ENCODE data around the gene RRP36. TPM values are rescaled to one million over a fixed set of nuclear protein-coding genes. Genes with fewer than 3 reads are reported as not detected.

Gene RRP36
- polyA plus RNA-seq, 1 of the 3 experiments (the other 2 are of a cell fraction) = 60.5 TPM

DNA sequence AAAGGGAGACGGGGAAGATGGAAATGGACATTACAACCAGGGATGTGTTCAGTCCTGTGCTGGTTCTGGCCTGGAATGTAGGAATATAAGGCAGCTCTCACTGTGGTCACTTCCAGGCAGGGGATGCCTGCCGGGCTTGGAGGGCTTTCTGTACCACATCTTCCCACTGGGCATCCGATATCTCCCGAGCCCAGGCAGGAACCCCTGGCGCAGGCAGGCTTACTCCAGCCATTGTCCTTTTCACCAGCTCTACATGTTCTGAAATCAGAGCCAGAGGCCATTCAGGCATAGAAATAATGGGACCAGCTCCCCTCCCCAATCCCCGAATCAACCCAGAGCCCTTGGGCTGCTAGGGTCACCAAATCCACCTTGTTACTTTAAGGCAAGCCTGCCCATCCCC lies 9.1 kb upstream of the RRP36 start:
- Histone ChIP-seq H3K4me2 (peak overlapping the region; percentile 92), H3K4me1 (ENCODE audit: control insufficient read depth in 1 of 2, insufficient read depth in 2 of 2, low read depth in 1 of 2, low read length in 1 of 2) (peaks cover 3 to 34% of the 10 kb centered on the region in 2 experiments; a peak in 3 of 4 replicates), H3K9me2 (no peaks in the 10 kb centered on the region), H3K79me2 (ENCODE audit: insufficient read depth) (peaks cover 61% of the 10 kb centered on the region), H3K4me3 (ENCODE audit: low read depth in 2 of 2, low read length in 1 of 2) (peak overlapping the region; percentile 47 to 85), H3K27ac (ENCODE audit: low read depth in 2 of 2, low read length in 1 of 2) (peak overlapping the region in 1 of 2 experiments; percentile 2; a peak in 1 of 4 replicates), H2AFZ (ENCODE audit: low read depth) (no peak overlapping the region), H3K27me3 (ENCODE audit: insufficient read depth) (no peaks in the 10 kb centered on the region), H3K36me3 (replicated peaks in 1 of 2; ENCODE audit: control insufficient read depth in 1 of 2, insufficient read depth in 2 of 2, low read length in 1 of 2) (peaks cover 24 to 50% of the 10 kb centered on the region in 2 experiments), H3F3A (replicated peaks; ENCODE audit: insufficient read depth) (peaks cover 13% of the 10 kb centered on the region), H3K9me3 (no peaks in the 10 kb centered on the region), H4K20me1 (ENCODE audit: insufficient read depth) (peaks cover 12% of the 10 kb centered on the region; the same call in 1 of the 2 replicates), H3K9ac (peak overlapping the region; percentile 80)
- POLR2A ChIA-PET = interaction anchor here (0.5 to 1.2 kb wide), 4 partner anchors 12 to 67 kb away, joined by 3 read pairs; partner anchors contain the start of gene PPP2R5D
- 75% methylated on average over 2 of the region's 6 CpGs for WGBS (ENCODE audit: low lambda C conversion rate)
- TF ChIP-seq RCOR1 (IDR thresholded peaks at IDR 0.05; ENCODE audit: low read length) (no peak), TAF1 (IDR thresholded peaks at IDR 0.05; ENCODE audit: borderline replicate concordance, low read depth, low read length) (no peak), FOXM1 (IDR thresholded peaks at IDR 0.05; ENCODE audit: low read depth) (no peak), TCF12 (IDR thresholded peaks at IDR 0.05) (no peak), SIN3A (IDR thresholded peaks at IDR 0.05; ENCODE audit: borderline replicate concordance, low read depth, low read length) (no peak), POLR2AphosphoS5 (IDR thresholded peaks at IDR 0.05; ENCODE audit: low read depth, low read length) (no peak), EP300 (IDR thresholded peaks at IDR 0.05; ENCODE audit: borderline replicate concordance in 1 of 2, low read depth in 1 of 2, low read length in 1 of 2) (no peak), EZH2phosphoT487 (IDR thresholded peaks at IDR 0.05; ENCODE audit: borderline replicate concordance, low read depth) (no peak), JUND (IDR thresholded peaks at IDR 0.05) (no peak)
- TF ChIP-seq, protein P1, sequence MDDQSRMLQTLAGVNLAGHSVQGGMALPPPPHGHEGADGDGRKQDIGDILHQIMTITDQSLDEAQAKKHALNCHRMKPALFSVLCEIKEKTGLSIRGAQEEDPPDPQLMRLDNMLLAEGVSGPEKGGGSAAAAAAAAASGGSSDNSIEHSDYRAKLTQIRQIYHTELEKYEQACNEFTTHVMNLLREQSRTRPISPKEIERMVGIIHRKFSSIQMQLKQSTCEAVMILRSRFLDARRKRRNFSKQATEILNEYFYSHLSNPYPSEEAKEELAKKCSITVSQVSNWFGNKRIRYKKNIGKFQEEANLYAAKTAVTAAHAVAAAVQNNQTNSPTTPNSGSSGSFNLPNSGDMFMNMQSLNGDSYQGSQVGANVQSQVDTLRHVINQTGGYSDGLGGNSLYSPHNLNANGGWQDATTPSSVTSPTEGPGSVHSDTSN (IDR thresholded peaks at IDR 0.05) = no peak
- TF ChIP-seq, protein P2, sequence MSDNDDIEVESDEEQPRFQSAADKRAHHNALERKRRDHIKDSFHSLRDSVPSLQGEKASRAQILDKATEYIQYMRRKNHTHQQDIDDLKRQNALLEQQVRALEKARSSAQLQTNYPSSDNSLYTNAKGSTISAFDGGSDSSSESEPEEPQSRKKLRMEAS (IDR thresholded peaks at IDR 0.05; ENCODE audit: low read depth) = no peak
- TF ChIP-seq, protein P3, sequence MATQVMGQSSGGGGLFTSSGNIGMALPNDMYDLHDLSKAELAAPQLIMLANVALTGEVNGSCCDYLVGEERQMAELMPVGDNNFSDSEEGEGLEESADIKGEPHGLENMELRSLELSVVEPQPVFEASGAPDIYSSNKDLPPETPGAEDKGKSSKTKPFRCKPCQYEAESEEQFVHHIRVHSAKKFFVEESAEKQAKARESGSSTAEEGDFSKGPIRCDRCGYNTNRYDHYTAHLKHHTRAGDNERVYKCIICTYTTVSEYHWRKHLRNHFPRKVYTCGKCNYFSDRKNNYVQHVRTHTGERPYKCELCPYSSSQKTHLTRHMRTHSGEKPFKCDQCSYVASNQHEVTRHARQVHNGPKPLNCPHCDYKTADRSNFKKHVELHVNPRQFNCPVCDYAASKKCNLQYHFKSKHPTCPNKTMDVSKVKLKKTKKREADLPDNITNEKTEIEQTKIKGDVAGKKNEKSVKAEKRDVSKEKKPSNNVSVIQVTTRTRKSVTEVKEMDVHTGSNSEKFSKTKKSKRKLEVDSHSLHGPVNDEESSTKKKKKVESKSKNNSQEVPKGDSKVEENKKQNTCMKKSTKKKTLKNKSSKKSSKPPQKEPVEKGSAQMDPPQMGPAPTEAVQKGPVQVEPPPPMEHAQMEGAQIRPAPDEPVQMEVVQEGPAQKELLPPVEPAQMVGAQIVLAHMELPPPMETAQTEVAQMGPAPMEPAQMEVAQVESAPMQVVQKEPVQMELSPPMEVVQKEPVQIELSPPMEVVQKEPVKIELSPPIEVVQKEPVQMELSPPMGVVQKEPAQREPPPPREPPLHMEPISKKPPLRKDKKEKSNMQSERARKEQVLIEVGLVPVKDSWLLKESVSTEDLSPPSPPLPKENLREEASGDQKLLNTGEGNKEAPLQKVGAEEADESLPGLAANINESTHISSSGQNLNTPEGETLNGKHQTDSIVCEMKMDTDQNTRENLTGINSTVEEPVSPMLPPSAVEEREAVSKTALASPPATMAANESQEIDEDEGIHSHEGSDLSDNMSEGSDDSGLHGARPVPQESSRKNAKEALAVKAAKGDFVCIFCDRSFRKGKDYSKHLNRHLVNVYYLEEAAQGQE (IDR thresholded peaks at IDR 0.05; ENCODE audit: low read depth, low read length) = no peak
- TF ChIP-seq, protein P4, sequence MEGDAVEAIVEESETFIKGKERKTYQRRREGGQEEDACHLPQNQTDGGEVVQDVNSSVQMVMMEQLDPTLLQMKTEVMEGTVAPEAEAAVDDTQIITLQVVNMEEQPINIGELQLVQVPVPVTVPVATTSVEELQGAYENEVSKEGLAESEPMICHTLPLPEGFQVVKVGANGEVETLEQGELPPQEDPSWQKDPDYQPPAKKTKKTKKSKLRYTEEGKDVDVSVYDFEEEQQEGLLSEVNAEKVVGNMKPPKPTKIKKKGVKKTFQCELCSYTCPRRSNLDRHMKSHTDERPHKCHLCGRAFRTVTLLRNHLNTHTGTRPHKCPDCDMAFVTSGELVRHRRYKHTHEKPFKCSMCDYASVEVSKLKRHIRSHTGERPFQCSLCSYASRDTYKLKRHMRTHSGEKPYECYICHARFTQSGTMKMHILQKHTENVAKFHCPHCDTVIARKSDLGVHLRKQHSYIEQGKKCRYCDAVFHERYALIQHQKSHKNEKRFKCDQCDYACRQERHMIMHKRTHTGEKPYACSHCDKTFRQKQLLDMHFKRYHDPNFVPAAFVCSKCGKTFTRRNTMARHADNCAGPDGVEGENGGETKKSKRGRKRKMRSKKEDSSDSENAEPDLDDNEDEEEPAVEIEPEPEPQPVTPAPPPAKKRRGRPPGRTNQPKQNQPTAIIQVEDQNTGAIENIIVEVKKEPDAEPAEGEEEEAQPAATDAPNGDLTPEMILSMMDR (IDR thresholded peaks at IDR 0.05) = no peak
- CTCF ChIA-PET = interaction anchor here (0.7 to 1.3 kb wide), 5 partner anchors 13 to 158 kb away, joined by 3 read pairs; no protein-coding TSS in a partner anchor
- DNase-seq = no peak

Measured in SK-N-SH (cell line).